ENCODE data around the gene TMEM129. TPM values are rescaled to one million over a fixed set of nuclear protein-coding genes. Genes with fewer than 3 reads are reported as not detected.

Gene TMEM129
- total and polyA plus RNA-seq, 10 of the 15 experiments (the other 5 are each of a cell fraction or from before 2014, with no cell fraction given), result 0.19 to 24.9 (median 13.2) TPM

DNA sequence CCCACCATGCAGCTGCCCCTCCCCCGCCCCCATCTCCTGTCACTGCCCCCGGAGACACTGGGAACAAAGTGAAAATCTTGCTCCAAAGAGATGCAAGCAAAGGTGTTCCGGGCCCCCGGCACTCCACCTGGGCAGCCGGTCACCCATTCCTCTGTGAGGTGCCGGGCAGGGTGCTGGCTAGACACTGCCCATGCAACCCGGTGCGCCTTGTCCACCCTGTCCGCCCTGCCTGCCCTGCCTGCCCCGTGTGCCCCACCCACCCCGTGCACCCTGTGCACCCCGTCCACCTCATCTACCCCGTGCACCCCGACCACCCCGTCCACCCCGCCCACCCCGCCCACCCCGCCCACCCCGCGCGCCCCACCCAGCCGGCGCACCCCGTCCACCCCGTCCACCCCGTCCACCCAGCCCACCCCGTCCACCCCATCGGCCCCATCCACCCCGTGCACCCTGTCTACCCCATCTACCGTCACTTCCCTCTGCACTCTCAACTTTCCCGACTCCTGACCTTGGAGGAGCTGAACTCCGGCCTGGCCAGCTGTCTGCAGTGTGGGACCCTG, 40.1 kb upstream of the TMEM129 start:
- no peak for DNase-seq (ENCODE audit: low read depth, low spot score)
- H3K4me3 ChIP-seq, result no peak overlapping the region
- WGBS (ENCODE audit: insufficient coverage, insufficient replicate concordance, low lambda C conversion rate, missing lambda C conversion rate), result 58% methylated on average over 14 of the region's 32 CpGs
- no peak overlapping the region for H3K4me2 ChIP-seq (ENCODE audit: control insufficient read depth, insufficient read depth)
- no peak overlapping the region for H2AFZ ChIP-seq (ENCODE audit: control insufficient read depth, low read depth, low read length)
- no peaks in the 10 kb centered on the region for H3K4me1 ChIP-seq (ENCODE audit: control insufficient read depth, insufficient read depth, low read length)
- in situ Hi-C loops (cut with MboI) (no loop called here), intact Hi-C loops (cut with micrococcal nuclease; ENCODE audit: unreplicated experiment) (no loop called here)
- ATAC-seq, result no peak
- ChIA-PET CTCF (interaction anchor here (1.3 kb wide), 1 partner anchor 68 kb away, joined by 3 read pairs; no protein-coding TSS in a partner anchor), SMC1A (ENCODE audit: uncharacterized antibody, unreplicated experiment) (no interaction called here), RAD21 (ENCODE audit: unreplicated experiment) (no interaction called here), POLR2A (no interaction called here)
- H3K27ac ChIP-seq (ENCODE audit: control insufficient read depth, insufficient read depth), result no peak overlapping the region
- TF ChIP-seq TCF7 (IDR thresholded peaks at IDR 0.05; ENCODE audit: borderline replicate concordance) (no peak), ETV6 (conservative IDR thresholded peaks at IDR 0.05 in 1 of 2, IDR thresholded peaks at IDR 0.05 in 1 of 2; ENCODE audit: borderline replicate concordance in 1 of 2, low read depth in 1 of 2) (no peak), MTA3 (IDR thresholded peaks at IDR 0.05; ENCODE audit: borderline replicate concordance, low read length) (no peak), WRNIP1 (IDR thresholded peaks at IDR 0.05; ENCODE audit: borderline replicate concordance, low read depth, low read length) (no peak), MTA2 (IDR thresholded peaks at IDR 0.05; ENCODE audit: low read depth) (no peak), NFYA (IDR thresholded peaks at IDR 0.05; ENCODE audit: borderline replicate concordance, low read depth, low read length) (no peak), STAT3 (IDR thresholded peaks at IDR 0.05; ENCODE audit: low read depth, low read length) (no peak), ZNF24 (IDR thresholded peaks at IDR 0.05) (no peak), YY1 (IDR thresholded peaks at IDR 0.05; ENCODE audit: low read depth, low read length) (no peak), RFX5 (IDR thresholded peaks at IDR 0.05; ENCODE audit: low read depth, low read length) (no peak)
- TF ChIP-seq, protein P1, sequence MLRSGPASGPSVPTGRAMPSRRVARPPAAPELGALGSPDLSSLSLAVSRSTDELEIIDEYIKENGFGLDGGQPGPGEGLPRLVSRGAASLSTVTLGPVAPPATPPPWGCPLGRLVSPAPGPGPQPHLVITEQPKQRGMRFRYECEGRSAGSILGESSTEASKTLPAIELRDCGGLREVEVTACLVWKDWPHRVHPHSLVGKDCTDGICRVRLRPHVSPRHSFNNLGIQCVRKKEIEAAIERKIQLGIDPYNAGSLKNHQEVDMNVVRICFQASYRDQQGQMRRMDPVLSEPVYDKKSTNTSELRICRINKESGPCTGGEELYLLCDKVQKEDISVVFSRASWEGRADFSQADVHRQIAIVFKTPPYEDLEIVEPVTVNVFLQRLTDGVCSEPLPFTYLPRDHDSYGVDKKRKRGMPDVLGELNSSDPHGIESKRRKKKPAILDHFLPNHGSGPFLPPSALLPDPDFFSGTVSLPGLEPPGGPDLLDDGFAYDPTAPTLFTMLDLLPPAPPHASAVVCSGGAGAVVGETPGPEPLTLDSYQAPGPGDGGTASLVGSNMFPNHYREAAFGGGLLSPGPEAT (IDR thresholded peaks at IDR 0.05; ENCODE audit: low read depth), result no peak
- TF ChIP-seq, protein P2, sequence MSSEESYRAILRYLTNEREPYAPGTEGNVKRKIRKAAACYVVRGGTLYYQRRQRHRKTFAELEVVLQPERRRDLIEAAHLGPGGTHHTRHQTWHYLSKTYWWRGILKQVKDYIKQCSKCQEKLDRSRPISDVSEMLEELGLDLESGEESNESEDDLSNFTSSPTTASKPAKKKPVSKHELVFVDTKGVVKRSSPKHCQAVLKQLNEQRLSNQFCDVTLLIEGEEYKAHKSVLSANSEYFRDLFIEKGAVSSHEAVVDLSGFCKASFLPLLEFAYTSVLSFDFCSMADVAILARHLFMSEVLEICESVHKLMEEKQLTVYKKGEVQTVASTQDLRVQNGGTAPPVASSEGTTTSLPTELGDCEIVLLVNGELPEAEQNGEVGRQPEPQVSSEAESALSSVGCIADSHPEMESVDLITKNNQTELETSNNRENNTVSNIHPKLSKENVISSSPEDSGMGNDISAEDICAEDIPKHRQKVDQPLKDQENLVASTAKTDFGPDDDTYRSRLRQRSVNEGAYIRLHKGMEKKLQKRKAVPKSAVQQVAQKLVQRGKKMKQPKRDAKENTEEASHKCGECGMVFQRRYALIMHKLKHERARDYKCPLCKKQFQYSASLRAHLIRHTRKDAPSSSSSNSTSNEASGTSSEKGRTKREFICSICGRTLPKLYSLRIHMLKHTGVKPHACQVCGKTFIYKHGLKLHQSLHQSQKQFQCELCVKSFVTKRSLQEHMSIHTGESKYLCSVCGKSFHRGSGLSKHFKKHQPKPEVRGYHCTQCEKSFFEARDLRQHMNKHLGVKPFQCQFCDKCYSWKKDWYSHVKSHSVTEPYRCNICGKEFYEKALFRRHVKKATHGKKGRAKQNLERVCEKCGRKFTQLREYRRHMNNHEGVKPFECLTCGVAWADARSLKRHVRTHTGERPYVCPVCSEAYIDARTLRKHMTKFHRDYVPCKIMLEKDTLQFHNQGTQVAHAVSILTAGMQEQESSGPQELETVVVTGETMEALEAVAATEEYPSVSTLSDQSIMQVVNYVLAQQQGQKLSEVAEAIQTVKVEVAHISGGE (CRISPR knock-in tag; IDR thresholded peaks at IDR 0.05), result no peak
- no peaks in the 10 kb centered on the region for H3K79me2 ChIP-seq (ENCODE audit: control insufficient read depth, insufficient read depth, low read length)
- H3K9me3 ChIP-seq (replicated peaks; ENCODE audit: control insufficient read depth, insufficient read depth, low read length), result no peaks in the 10 kb centered on the region
- no TSS peak for BruUV-seq (replicated peaks)
- no peak for FAIRE-seq
- no peaks in the 10 kb centered on the region for H4K20me1 ChIP-seq (ENCODE audit: control insufficient read depth, insufficient read depth)
- no peaks in the 10 kb centered on the region for H3K36me3 ChIP-seq (ENCODE audit: control insufficient read depth in 2 of 2, insufficient read depth in 2 of 2, low read length in 1 of 2)
- H3K9ac ChIP-seq (ENCODE audit: control insufficient read depth, insufficient read depth, low read length), result no peak overlapping the region
- no peaks in the 10 kb centered on the region; a peak in 1 of 4 replicates for H3K27me3 ChIP-seq (replicated peaks in 1 of 2; ENCODE audit: control insufficient read depth in 2 of 2, insufficient read depth in 2 of 2, low read length in 1 of 2)

Measured in GM12878 (cell line).